Neuronal stem cell (in vitro differentiated cells): ENCODE data around the gene MAP6.

ENCODE experiments used
- DNase-seq: peaks from one replicate; pipeline ENCODE4 v3.0.0-alpha.2; 2013; ENCODE audit warnings: low spot score
- H2AFZ ChIP-seq: one replicate; pipeline ENCODE4 v1.6.1; 2013; ENCODE audit warnings: mild to moderate bottlenecking, low read length, inconsistent platforms
- H2AK5ac ChIP-seq: 2 replicates; pipeline ENCODE4 v1.6.1; 2013; ENCODE audit warnings: low read depth, mild to moderate bottlenecking, inconsistent platforms, low read length, moderate library complexity, mixed read lengths
- H2BK120ac ChIP-seq: 2 replicates; pipeline ENCODE4 v1.6.1; 2013; ENCODE audit warnings: low read depth, mild to moderate bottlenecking, inconsistent platforms, low read length, moderate library complexity, mixed read lengths
- H2BK12ac ChIP-seq: one replicate; pipeline ENCODE4 v1.6.1; 2013; ENCODE audit warnings: low read length, inconsistent platforms
- H2BK15ac ChIP-seq: 2 replicates; pipeline ENCODE4 v1.6.1; 2013; ENCODE audit warnings: mild to moderate bottlenecking, low read length, inconsistent platforms, mixed read lengths
- H2BK5ac ChIP-seq: one replicate; pipeline ENCODE4 v1.6.1; 2013; ENCODE audit warnings: inconsistent platforms, mild to moderate bottlenecking, low read length, moderate library complexity
- H3K14ac ChIP-seq: one replicate; pipeline ENCODE4 v1.6.1; 2013; ENCODE audit warnings: low read length, inconsistent platforms
- H3K18ac ChIP-seq: 2 replicates; pipeline ENCODE4 v1.6.1; 2013; ENCODE audit warnings: low read length, inconsistent platforms
- H3K23ac ChIP-seq: 2 replicates; pipeline ENCODE4 v1.6.1; 2013; ENCODE audit warnings: low read depth, mild to moderate bottlenecking, mixed read lengths, low read length, inconsistent platforms; ENCODE audit not compliant: poor library complexity
- H3K27ac ChIP-seq: replicated peaks from 3 replicates; pipeline ENCODE4 v1.5.1; 2013; ENCODE audit warnings: low read length, inconsistent platforms
- H3K27me3 ChIP-seq, 3 experiments: 2 replicates each; pipeline ENCODE4 v1.6.1; 2013; ENCODE audit warnings: low read length in 3 of 3, mild to moderate bottlenecking in 2 of 3, inconsistent platforms in 1 of 3, low read depth in 1 of 3, mixed read lengths in 1 of 3, moderate library complexity in 1 of 3; ENCODE audit not compliant: control insufficient read depth in 3 of 3, insufficient read depth in 3 of 3
- H3K36me3 ChIP-seq, 2 donors: replicated peaks in 1 of 2; 2 replicates each; pipeline ENCODE4 v1.6.1; 2013; ENCODE audit warnings: low read length in 2 of 2; ENCODE audit not compliant: control insufficient read depth in 2 of 2, insufficient read depth in 2 of 2
- H3K4ac ChIP-seq: 2 replicates; pipeline ENCODE4 v1.6.1; 2013; ENCODE audit warnings: inconsistent platforms, mild to moderate bottlenecking, low read length, moderate library complexity
- H3K4me1 ChIP-seq, 2 donors: 1 replicate in 1 of 2; 2 replicates in 1 of 2; pipeline ENCODE4 v1.6.1; 2013; ENCODE audit warnings: low read length in 2 of 2, low read depth in 1 of 2; ENCODE audit not compliant: control insufficient read depth in 2 of 2, insufficient read depth in 1 of 2
- H3K4me2 ChIP-seq: one replicate; pipeline ENCODE4 v1.6.1; 2013; ENCODE audit warnings: mild to moderate bottlenecking, low read length, inconsistent platforms; ENCODE audit not compliant: insufficient read depth, poor library complexity, severe bottlenecking
- H3K4me3 ChIP-seq, 2 donors: 2 replicates each; pipeline ENCODE4 v1.5.1; 2013; ENCODE audit warnings: low read length in 2 of 2, mild to moderate bottlenecking in 2 of 2, inconsistent platforms in 1 of 2, moderate library complexity in 1 of 2
- H3K79me1 ChIP-seq: one replicate; pipeline ENCODE4 v1.6.1; 2013; ENCODE audit warnings: low read depth, mild to moderate bottlenecking, inconsistent platforms, low read length, moderate library complexity
- H3K9ac ChIP-seq: one replicate; pipeline ENCODE4 v1.6.1; 2013; ENCODE audit warnings: mild to moderate bottlenecking, low read depth, low read length, inconsistent platforms; ENCODE audit not compliant: poor library complexity
- H3K9me3 ChIP-seq, 2 donors: replicated peaks in 1 of 2; 2 replicates each; pipeline versions ENCODE3 to v1.6.1; 2013; ENCODE audit warnings: low read length in 2 of 2, mild to moderate bottlenecking in 2 of 2, inconsistent platforms in 1 of 2, low read depth in 1 of 2, mixed read lengths in 1 of 2, moderate library complexity in 1 of 2; ENCODE audit not compliant: control insufficient read depth in 2 of 2, insufficient read depth in 1 of 2
- H4K8ac ChIP-seq: one replicate; pipeline ENCODE4 v1.6.1; 2013; ENCODE audit warnings: low read depth, mild to moderate bottlenecking, inconsistent platforms, low read length, moderate library complexity
- H4K91ac ChIP-seq: one replicate; pipeline ENCODE4 v1.6.1; 2013; ENCODE audit warnings: low read length, low read depth, mild to moderate bottlenecking, inconsistent platforms; ENCODE audit not compliant: poor library complexity
- WGBS, 2 donors: extraction: QIAGEN DNeasy Blood & Tissue Kit; methylation state at CpG; one replicate each; pipeline ENCODE4 v1.1.7; 2013; ENCODE audit warnings: missing lambda C conversion rate in 2 of 2, mixed read lengths in 1 of 2; ENCODE audit not compliant: insufficient read length in 2 of 2, insufficient replicate concordance in 1 of 2; ENCODE audit errors: extremely low coverage in 2 of 2; 5-methylcytosine and 5-hydroxymethylcytosine counted together

MAP6 gene

GRCh38 chr11:75591371-75591770 is 77.5 kb downstream of the MAP6 start:
- WGBS, 2 donors = no CpG with 5 or more reads among the region's 8 CpGs
- no peak overlapping the region for H3K4ac ChIP-seq
- H3K14ac ChIP-seq = no peak overlapping the region
- no peak overlapping the region for H3K4me2 ChIP-seq
- no peak overlapping the region for H2BK120ac ChIP-seq
- no peak overlapping the region for H2AFZ ChIP-seq
- H3K9ac ChIP-seq = no peak overlapping the region
- H2AK5ac ChIP-seq = peak overlapping the region; percentile 77
- H3K79me1 ChIP-seq = no peaks in the 10 kb centered on the region
- H3K4me3 ChIP-seq = no peak overlapping the region
- H3K9me3 ChIP-seq = no peaks in the 10 kb centered on the region
- no peak overlapping the region for H2BK5ac ChIP-seq
- H3K27me3 ChIP-seq = no peaks in the 10 kb centered on the region
- no peak overlapping the region for H2BK12ac ChIP-seq
- no peak overlapping the region for H3K27ac ChIP-seq
- H3K36me3 ChIP-seq = no peaks in the 10 kb centered on the region
- no peak overlapping the region for H4K8ac ChIP-seq
- H4K91ac ChIP-seq = no peak overlapping the region
- peak overlapping the region; percentile 33 for H3K23ac ChIP-seq
- H2BK15ac ChIP-seq = no peak overlapping the region
- DNase-seq = no peak
- peak overlapping the region; percentile 31 for H3K18ac ChIP-seq
- peaks cover 7 to 13% of the 10 kb centered on the region in 2 donors for H3K4me1 ChIP-seq

GRCh38 chr11:75589933-75590332 is 78.9 kb downstream of the MAP6 start:
- Histone ChIP-seq H2BK15ac (no peak overlapping the region), H2BK12ac (no peak overlapping the region), H3K27me3 (no peaks in the 10 kb centered on the region), H3K27ac (no peak overlapping the region), H3K9ac (no peak overlapping the region), H3K4ac (no peak overlapping the region), H3K14ac (no peak overlapping the region), H3K79me1 (no peaks in the 10 kb centered on the region), H3K4me1 (peaks cover 8 to 15% of the 10 kb centered on the region in 2 donors), H4K8ac (no peak overlapping the region), H2AK5ac (no peak overlapping the region), H4K91ac (no peak overlapping the region), H2AFZ (no peak overlapping the region), H3K36me3 (no peaks in the 10 kb centered on the region), H2BK5ac (no peak overlapping the region), H3K9me3 (no peaks in the 10 kb centered on the region), H3K18ac (no peak overlapping the region), H3K4me2 (no peak overlapping the region), H3K23ac (no peak overlapping the region), H2BK120ac (no peak overlapping the region), H3K4me3 (no peak overlapping the region)
- DNase-seq = no peak
- no CpG with 5 or more reads among the region's 2 CpGs for WGBS, 2 donors

DNA sequence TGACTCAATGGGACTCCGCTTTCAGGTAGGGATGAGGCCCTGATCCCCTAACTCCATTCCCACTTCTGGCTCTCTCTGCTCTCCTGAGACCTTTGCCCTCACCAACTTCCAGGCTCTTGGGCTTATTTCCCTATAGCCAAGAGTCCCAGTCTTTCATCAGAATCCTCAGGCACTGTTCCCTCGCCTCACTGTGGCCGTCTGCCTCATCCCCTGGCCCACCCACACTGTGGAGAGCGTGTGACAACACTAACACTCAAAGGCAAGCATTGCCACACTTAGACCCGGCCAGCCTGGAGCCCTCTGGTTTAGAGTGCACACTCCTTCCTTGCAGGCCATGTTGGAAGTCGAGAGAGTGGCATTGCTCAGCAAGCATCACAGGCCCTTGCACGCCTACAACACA is 79.8 kb downstream of the MAP6 start:
- WGBS, 2 donors = no CpG with 5 or more reads among the region's 7 CpGs
- Histone ChIP-seq H3K18ac (peak overlapping the region; percentile 30), H2BK15ac (no peak overlapping the region), H3K4me2 (no peak overlapping the region), H4K8ac (no peak overlapping the region), H3K36me3 (no peaks in the 10 kb centered on the region), H3K23ac (no peak overlapping the region), H3K79me1 (no peaks in the 10 kb centered on the region), H4K91ac (no peak overlapping the region), H3K27ac (no peak overlapping the region), H2BK5ac (no peak overlapping the region), H3K27me3 (no peaks in the 10 kb centered on the region), H3K9ac (no peak overlapping the region), H3K9me3 (no peaks in the 10 kb centered on the region), H2AK5ac (no peak overlapping the region), H3K4me1 (peaks cover 9 to 18% of the 10 kb centered on the region in 2 donors), H2AFZ (no peak overlapping the region), H2BK120ac (no peak overlapping the region), H3K4me3 (peak overlapping the region in 1 of 2 donors; percentile 23), H2BK12ac (no peak overlapping the region), H3K14ac (no peak overlapping the region), H3K4ac (no peak overlapping the region)
- no peak for DNase-seq

DNA sequence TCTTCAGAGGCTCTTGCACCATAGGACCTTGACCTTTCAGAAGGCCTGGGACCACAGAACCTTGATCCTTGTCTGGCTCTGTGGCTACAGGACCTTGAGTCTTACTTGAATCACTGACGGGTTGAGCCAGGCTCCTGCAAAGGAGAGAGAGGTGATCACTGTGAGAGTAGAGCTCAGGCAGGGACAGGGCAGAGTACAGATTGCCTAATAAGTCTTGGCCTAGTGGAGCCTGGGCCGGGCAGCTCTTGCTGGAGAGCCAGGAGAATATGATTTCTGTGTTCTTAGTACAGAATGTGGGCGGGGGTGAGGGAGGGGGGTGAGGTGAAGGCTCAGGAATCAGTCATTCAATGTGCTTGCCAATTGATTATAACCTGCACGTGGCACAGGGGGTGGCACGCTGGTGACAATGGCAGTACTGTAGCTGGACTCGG is 80.8 kb downstream of the MAP6 start:
- Histone ChIP-seq H3K27ac (no peak overlapping the region), H3K18ac (no peak overlapping the region)

More for the DNA sequence above, 80.8 kb downstream of the MAP6 start:
- Histone ChIP-seq H4K8ac (no peak overlapping the region), H3K9me3 (no peaks in the 10 kb centered on the region), H2AK5ac (no peak overlapping the region), H3K79me1 (no peaks in the 10 kb centered on the region), H2BK120ac (no peak overlapping the region), H3K4ac (no peak overlapping the region), H3K36me3 (no peaks in the 10 kb centered on the region), H2AFZ (no peak overlapping the region), H4K91ac (no peak overlapping the region), H2BK5ac (peak overlapping the region; percentile 20), H3K14ac (no peak overlapping the region), H3K27me3 (no peaks in the 10 kb centered on the region), H3K4me3 (no peak overlapping the region), H2BK15ac (no peak overlapping the region), H3K4me2 (no peak overlapping the region), H3K4me1 (peaks cover 9 to 12% of the 10 kb centered on the region in 2 donors), H3K9ac (no peak overlapping the region), H2BK12ac (no peak overlapping the region), H3K23ac (no peak overlapping the region)
- no CpG with 5 or more reads among the region's 6 CpGs for WGBS, 2 donors
- no peak for DNase-seq
